GM18508 (cell line): Measurements from ENCODE around the gene STOML1.
"Not testable (repeated sequence)": the region's sequence is repeated elsewhere in the genome, so short reads cannot be mapped to it uniquely, and the experiment has no call there.

Source experiments
- ATAC-seq: cut with Tn5 transposase; IDR thresholded peaks from one replicate; pipeline ENCODE4 v1.9.1; 2021; ENCODE audit warnings: moderate number of reproducible peaks; ENCODE audit not compliant: insufficient read depth, unreplicated experiment

STOML1 gene

GRCh38 chr15:73968461-73968860 is 23.6 kb downstream of the STOML1 start:
- ATAC-seq, result no peak

- ATAC-seq, result no peak
Measured at GRCh38 chr15:73965758-73966113, 26.4 kb downstream of the STOML1 start.

GRCh38 chr15:73965094-73965757 is 26.9 kb downstream of the STOML1 start:
- no peak for ATAC-seq

DNA sequence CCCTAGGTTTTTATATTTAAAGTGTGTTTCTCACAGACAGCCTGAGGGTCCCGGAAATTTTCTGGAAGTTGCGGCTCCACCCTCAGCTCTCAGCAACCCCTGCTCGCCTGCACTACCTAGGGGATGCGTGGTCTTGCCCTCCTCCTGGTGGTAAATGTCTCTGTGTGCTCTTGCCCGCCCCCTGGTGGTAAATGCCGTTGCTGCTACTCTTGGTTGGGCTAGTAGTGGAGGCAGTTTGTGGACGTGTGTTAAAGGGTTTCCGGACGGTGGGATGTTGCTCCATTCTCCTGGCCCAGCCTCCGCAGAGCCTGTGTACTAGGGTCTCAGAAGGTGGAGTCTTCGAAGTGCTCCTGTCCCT is 27.4 kb downstream of the STOML1 start:
- ATAC-seq, result no peak

- ATAC-seq, result no peak
Measured at GRCh38 chr15:73962433-73962832, 29.7 kb downstream of the STOML1 start.

DNA sequence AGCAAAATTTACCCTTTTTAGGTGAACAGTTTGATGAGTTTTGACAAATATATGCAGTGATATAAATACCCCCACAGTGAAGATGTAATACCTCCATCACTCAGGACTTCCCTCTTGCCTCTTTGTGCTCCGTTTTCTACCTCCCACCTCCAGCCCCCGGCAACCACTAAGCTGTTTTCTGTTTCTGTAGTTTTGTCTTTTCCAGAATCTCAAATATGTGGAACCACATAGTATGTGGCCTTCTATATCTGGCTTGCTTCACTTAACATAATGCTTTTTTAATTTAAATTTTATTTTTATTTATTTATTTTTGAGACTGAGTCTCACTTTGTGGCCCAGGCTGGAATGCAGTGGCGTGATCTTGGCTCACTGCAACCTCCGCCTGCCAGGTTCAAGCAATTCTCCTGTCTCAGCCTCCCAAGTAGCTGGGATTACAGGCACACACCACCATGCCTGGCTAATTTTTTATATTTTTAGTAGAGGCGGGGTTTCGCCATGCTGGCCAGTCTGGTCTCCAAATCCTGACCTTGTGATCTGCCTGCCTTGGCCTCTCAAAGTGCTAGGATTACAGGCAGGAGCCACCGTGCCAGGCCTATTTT is 31.5 kb downstream of the STOML1 start:
- not testable (repeated sequence) for ATAC-seq

DNA sequence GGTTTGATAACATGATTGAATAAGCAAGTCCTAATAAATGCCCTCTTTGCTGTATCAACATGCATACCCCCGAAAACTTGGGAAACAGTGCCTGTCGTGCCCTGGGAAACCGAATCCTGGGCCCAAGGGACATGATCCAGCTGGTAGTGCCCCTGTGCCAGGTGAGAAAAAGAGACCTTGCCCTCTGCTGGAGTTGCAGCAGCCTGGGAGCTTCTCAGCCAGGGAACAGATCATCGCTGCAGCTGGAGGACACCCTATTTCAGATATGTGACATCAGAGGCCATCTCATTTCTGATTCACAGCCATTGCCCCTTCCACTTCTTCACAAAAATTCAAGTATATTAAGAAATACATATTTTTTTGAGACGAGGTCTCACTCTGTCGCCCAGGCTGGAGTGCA is 32.3 kb downstream of the STOML1 start:
- no peak for ATAC-seq

- ATAC-seq, result no peak
Measured at GRCh38 chr15:73959012-73959581, 33.0 kb downstream of the STOML1 start.

DNA sequence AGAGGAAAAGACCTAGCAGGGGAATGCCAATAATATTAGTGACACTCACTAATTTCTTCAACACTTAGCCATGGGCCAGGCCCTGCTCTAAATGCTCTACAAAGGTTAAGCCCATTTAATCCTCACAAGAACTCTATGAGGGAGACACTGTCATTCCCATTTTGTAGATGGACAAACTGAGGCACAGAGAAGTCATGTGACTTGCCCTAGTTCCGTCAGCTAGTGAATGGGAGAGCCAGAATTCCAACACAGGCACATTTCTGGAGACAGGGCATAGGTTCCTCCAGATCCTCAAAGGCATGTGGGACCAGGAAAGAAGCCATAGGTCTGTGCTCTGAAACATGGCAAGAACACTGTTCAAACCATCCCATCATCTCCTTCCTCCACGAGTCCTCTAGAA is 34.3 kb downstream of the STOML1 start:
- ATAC-seq, result no peak

GRCh38 chr15:73957276-73957675 is 34.8 kb downstream of the STOML1 start:
- no peak for ATAC-seq

GRCh38 chr15:73956743-73957135 is 35.4 kb downstream of the STOML1 start:
- no peak for ATAC-seq

DNA sequence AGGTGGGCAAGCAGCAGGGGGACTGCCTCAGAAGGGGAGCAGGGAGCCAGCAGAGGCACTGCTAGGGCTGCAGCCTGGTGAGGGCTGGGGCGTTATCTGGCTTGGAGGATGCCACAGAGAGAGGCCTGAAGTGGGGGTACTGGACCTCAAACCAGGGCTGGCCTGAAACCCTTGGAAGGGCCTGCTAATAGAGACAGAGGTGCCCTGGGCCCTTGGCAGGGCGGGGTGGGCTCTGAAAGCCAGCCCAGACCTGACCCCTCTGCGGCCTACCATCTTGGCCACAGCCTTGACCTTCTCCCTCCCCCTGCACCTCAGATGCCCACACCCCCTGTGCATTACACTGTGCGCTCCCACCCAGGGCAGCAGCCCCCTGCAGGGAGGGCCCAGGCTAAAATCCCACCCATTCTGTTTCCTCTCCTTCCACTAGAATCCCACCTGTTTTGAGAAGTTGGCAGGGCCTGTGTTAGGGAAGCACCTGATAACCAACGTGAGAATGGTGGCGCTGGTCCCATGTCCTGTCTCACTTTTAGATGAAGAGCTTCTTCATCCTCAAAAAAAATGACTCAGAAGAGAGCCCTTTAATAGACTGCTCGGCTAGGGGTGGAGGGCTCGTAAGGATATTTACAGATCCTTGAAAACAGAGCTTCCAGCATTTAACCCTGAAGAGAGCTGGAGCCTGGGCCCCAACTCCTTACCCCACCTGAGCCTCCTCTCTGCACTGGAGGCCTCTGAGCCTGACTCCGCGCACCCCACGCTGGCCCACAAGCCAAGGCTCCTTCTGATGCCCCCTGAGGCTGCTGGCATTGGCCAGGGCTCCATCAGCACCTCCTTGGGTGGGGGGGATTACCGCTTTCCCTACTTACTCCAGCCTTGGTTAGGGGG is 36.0 kb downstream of the STOML1 start:
- ATAC-seq, result no peak

DNA sequence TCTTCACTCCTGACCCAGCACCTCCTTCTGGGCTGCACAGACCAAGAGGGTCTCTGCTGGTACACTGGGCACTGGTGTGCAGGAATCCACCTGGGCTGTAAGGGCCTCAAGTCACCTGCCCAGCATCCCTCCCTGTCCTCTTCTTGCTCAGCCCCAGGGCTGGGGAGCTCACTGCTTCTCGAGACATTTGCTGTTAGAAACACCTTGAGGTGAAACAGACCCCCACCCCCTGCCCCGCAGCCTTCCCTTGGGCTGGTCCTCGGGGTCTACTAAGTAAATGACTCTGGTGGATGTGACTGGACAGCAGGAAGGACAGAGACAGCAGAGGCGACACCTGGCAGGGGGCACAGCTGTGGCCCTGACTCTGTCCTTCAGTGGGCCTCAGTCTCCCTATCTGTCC is 36.8 kb downstream of the STOML1 start:
- no peak for ATAC-seq

GRCh38 chr15:73954188-73955145 is 37.6 kb downstream of the STOML1 start:
- no peak for ATAC-seq

- no peak for ATAC-seq
Measured at GRCh38 chr15:73952913-73953750, 39.0 kb downstream of the STOML1 start.

DNA sequence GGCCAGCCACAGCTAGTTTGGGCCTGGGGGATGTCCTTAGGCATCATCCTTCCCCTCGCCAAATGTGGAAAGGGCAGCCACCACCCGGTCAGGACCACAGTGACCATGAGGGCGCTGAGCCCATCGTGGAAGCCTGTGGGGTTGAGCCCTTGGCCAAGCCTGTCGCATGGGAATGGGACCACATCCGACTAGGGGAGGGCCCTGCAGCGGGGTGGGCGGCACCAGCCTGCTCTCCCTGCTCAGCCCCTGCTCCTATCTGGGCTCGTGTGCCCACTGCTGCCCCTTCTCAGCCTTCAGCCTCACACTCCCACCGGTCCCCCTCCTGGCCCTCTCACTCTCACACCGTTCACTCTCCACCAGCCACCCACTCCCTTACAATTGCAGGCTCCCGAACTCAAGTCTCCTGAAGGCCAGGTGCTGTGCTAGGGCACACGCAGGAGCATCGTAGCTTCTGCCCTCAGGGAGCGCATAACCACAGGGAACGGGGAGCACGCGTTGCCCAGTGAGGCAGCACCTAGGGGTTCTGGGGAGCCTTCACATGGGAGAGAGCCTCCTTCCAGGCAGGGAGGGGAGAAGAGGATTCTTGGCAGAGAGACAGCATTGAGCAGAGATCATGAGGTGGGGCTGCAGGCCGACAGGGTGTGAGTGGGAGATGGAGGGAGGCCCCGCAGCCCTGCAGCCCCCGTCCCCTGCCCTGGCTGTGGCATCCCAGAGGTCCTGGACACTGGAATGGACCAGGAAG is 39.8 kb downstream of the STOML1 start:
- no peak for ATAC-seq

DNA sequence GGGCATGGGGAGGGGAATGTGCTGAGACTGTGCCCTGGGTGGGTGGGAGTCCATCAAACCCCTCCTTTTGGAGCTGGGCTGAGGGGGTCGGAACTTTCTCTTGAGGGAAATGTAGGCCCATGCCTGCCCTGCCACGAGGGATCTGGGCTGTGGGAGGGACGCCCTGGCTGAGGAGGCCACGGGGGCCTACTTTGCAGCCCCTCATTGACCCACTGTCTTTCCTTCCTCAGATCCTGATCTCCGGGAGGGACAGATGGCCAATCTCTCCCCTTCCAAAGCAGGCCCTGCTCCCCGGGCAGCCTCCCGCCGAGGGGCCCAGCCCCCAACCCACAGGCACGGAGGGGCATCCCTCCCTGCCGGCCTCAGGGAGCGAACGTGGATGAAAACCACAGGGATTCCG is 40.5 kb downstream of the STOML1 start:
- no peak for ATAC-seq

GRCh38 chr15:73950831-73951561 is 41.1 kb downstream of the STOML1 start:
- ATAC-seq, result no peak
